Measurements from ENCODE around the gene SRRM2.

SRRM2 gene

DNA sequence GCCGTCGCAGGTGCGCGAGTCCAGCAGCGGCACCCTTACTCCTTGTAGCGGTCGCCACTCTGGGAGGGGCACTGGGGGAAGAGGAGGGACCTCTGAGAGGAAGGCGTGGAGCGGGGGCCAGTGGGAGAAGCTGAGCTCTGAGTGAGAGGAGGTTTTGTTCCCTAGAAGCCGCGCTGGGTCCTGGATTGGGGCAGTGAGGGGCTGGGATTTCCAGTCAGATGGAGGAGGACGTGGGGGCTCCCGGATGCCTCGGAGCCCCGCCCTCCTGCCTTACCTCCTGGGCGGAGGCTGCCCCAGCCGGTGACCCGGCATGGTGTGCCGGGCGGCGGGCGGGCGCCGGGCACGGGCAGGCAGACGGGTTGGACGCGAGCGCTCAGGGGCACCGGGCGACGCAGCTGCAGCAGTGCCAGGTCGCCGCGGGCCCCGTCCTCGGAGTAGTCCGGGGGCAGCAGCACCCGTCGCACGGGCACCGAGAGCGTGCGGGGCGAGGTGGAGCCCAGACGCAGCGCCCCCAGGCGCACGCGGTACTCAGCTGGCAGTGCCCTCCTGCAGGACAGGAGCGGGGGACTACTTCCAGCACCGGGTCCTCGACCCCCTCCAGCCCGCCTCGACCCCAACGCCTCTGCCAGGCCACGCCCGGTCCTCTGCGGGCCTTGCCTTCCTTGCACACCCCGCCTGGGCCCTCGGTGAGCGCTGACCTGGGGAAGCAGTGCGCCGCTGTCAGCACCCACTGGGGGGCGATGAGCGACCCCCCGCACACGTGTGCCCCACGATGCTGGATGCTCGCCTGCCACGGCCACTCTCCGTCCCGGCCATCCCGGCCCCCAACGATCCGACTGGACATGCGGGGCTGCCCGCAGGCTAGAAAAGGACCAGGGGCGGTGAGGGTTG lies 32.9 kb downstream of the SRRM2 start:
- ChIA-PET CTCF (no interaction called here), POLR2A (no interaction called here)
- TF ChIP-seq FOXM1 (IDR thresholded peaks at IDR 0.05; ENCODE audit: borderline replicate concordance) (no peak), LEF1 (IDR thresholded peaks at IDR 0.05; ENCODE audit: borderline replicate concordance) (no peak), ELF4 (IDR thresholded peaks at IDR 0.05) (no peak), SUZ12 (IDR thresholded peaks at IDR 0.05) (no peak)
- DNase-seq (ENCODE audit: extremely low spot score) = no peak

GRCh38 chr16:2786061-2786825 lies 33.8 kb downstream of the SRRM2 start:
- POLR2A ChIA-PET = no interaction called here
- CTCF ChIA-PET = no interaction called here
- TF ChIP-seq L3MBTL2 (conservative IDR thresholded peaks at IDR 0.05) (no peak), FOXA1 (IDR thresholded peaks at IDR 0.05) (no peak), LEF1 (IDR thresholded peaks at IDR 0.05; ENCODE audit: borderline replicate concordance) (no peak), ZNF384 (IDR thresholded peaks at IDR 0.05) (no peak)
- no peak for DNase-seq (ENCODE audit: extremely low spot score)

DNA sequence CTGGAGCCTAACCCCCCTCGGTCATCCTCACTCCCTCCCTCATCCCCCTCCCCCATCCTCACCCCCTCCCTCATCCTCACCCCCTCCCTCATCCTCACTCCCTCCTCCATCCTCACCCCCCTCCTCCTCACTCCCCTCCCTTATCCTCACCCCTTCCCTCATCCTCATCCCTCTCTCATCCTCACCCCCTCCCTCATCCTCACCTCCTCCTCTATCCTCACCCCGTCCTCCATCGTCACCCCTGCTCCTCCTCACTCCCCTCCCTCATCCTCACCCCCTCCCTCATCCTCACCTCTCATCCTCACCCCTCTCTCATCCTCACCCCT lies 34.4 kb downstream of the SRRM2 start:
- POLR2A ChIA-PET = no interaction called here
- no peak for TF ChIP-seq HDGF (IDR thresholded peaks at IDR 0.05; ENCODE audit: borderline replicate concordance)
- TF ChIP-seq FOXM1 (IDR thresholded peaks at IDR 0.05; ENCODE audit: borderline replicate concordance) = no peak
- no peak for TF ChIP-seq NFRKB (IDR thresholded peaks at IDR 0.05)
- TF ChIP-seq FOXK2 (IDR thresholded peaks at IDR 0.05) = no peak
- no peak for TF ChIP-seq ARNT (IDR thresholded peaks at IDR 0.05)
- no peak for TF ChIP-seq L3MBTL2 (conservative IDR thresholded peaks at IDR 0.05)
- TF ChIP-seq FOXA1 (IDR thresholded peaks at IDR 0.05) = no peak
- TF ChIP-seq LEF1 (IDR thresholded peaks at IDR 0.05; ENCODE audit: borderline replicate concordance) = no peak
- TF ChIP-seq SUZ12 (IDR thresholded peaks at IDR 0.05) = no peak
- no peak for TF ChIP-seq CTBP1 (IDR thresholded peaks at IDR 0.05; ENCODE audit: borderline replicate concordance)
- no peak for TF ChIP-seq SP1 (IDR thresholded peaks at IDR 0.05)
- TF ChIP-seq BHLHE40 (IDR thresholded peaks at IDR 0.05; ENCODE audit: borderline replicate concordance) = no peak
- no peak for TF ChIP-seq TARDBP (IDR thresholded peaks at IDR 0.05)
- no peak for TF ChIP-seq ZNF384 (IDR thresholded peaks at IDR 0.05)
- TF ChIP-seq, protein P1, sequence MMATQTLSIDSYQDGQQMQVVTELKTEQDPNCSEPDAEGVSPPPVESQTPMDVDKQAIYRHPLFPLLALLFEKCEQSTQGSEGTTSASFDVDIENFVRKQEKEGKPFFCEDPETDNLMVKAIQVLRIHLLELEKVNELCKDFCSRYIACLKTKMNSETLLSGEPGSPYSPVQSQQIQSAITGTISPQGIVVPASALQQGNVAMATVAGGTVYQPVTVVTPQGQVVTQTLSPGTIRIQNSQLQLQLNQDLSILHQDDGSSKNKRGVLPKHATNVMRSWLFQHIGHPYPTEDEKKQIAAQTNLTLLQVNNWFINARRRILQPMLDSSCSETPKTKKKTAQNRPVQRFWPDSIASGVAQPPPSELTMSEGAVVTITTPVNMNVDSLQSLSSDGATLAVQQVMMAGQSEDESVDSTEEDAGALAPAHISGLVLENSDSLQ (IDR thresholded peaks at IDR 0.05) = no peak
- TF ChIP-seq ELF4 (IDR thresholded peaks at IDR 0.05) = no peak
- CTCF ChIA-PET = no interaction called here
- DNase-seq (ENCODE audit: extremely low spot score) = no peak

- no peak for DNase-seq (ENCODE audit: extremely low spot score)
- CTCF ChIA-PET = no interaction called here
- TF ChIP-seq ARNT (IDR thresholded peaks at IDR 0.05) (no peak), TARDBP (IDR thresholded peaks at IDR 0.05) (no peak), L3MBTL2 (conservative IDR thresholded peaks at IDR 0.05) (no peak), LEF1 (IDR thresholded peaks at IDR 0.05; ENCODE audit: borderline replicate concordance) (no peak), FOXM1 (IDR thresholded peaks at IDR 0.05; ENCODE audit: borderline replicate concordance) (no peak), BHLHE40 (IDR thresholded peaks at IDR 0.05; ENCODE audit: borderline replicate concordance) (no peak), NFRKB (IDR thresholded peaks at IDR 0.05) (no peak), FOXK2 (IDR thresholded peaks at IDR 0.05) (no peak), ELF4 (IDR thresholded peaks at IDR 0.05) (no peak), ZNF384 (IDR thresholded peaks at IDR 0.05) (no peak), HDGF (IDR thresholded peaks at IDR 0.05; ENCODE audit: borderline replicate concordance) (no peak), SUZ12 (IDR thresholded peaks at IDR 0.05) (no peak), SP1 (IDR thresholded peaks at IDR 0.05) (no peak), FOXA1 (IDR thresholded peaks at IDR 0.05) (no peak)
- TF ChIP-seq, protein P1 (IDR thresholded peaks at IDR 0.05) = no peak
- POLR2A ChIA-PET = interaction anchor here (1.1 kb wide), 2 partner anchors 8 to 9 kb away, joined by 3 to 8 read pairs; no protein-coding TSS in a partner anchor
Measured at GRCh38 chr16:2787406-2787805, 35.0 kb downstream of the SRRM2 start, which contains the start of gene PRSS33. PRSS33 (minus strand) TSS chr16:2787560; CDS start chr16:2786547, 1,013 bp downstream.

DNA sequence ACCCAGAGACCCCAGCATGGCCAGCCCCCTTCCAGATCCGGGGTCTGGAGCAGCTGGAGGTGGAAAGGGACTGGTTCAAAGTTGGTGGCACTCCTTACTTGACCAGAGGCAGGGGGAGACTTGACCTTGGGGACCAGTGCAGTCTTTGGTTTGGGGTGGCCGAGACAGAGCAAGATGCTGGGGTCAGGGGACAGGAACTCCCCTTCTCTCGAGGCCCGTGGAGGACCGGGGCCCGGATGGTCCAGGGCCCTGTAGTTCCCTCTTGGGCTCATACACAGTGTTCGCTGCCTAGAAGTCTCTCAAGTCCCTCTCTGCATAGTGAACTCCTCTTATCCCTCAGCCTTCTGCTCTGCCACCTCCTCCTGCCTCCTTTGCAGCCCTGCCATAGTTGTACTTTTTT lies 35.5 kb downstream of the SRRM2 start:
- no peak for DNase-seq (ENCODE audit: extremely low spot score)
- ChIA-PET POLR2A (interaction anchor here (1.1 kb wide), 2 partner anchors 8 to 10 kb away, joined by 3 to 8 read pairs; no protein-coding TSS in a partner anchor), CTCF (no interaction called here)
- TF ChIP-seq SP1 (IDR thresholded peaks at IDR 0.05) (no peak), BHLHE40 (IDR thresholded peaks at IDR 0.05; ENCODE audit: borderline replicate concordance) (no peak), ZNF384 (IDR thresholded peaks at IDR 0.05) (no peak), SUZ12 (IDR thresholded peaks at IDR 0.05) (no peak), FOXM1 (IDR thresholded peaks at IDR 0.05; ENCODE audit: borderline replicate concordance) (no peak), ARNT (IDR thresholded peaks at IDR 0.05) (no peak), L3MBTL2 (conservative IDR thresholded peaks at IDR 0.05) (no peak), ELF4 (IDR thresholded peaks at IDR 0.05) (no peak), LEF1 (IDR thresholded peaks at IDR 0.05; ENCODE audit: borderline replicate concordance) (no peak), HDGF (IDR thresholded peaks at IDR 0.05; ENCODE audit: borderline replicate concordance) (no peak), NFRKB (IDR thresholded peaks at IDR 0.05) (no peak), FOXK2 (IDR thresholded peaks at IDR 0.05) (no peak), FOXA1 (IDR thresholded peaks at IDR 0.05) (no peak), CTBP1 (IDR thresholded peaks at IDR 0.05; ENCODE audit: borderline replicate concordance) (no peak), TARDBP (IDR thresholded peaks at IDR 0.05) (no peak)
- TF ChIP-seq, protein P1 (IDR thresholded peaks at IDR 0.05) = no peak
